ENCODE results near the gene SERPINB2.
"Not testable (repeated sequence)": the region's sequence is repeated elsewhere in the genome, so short reads cannot be mapped to it uniquely, and the experiment has no call there.

SERPINB2 gene

DNA sequence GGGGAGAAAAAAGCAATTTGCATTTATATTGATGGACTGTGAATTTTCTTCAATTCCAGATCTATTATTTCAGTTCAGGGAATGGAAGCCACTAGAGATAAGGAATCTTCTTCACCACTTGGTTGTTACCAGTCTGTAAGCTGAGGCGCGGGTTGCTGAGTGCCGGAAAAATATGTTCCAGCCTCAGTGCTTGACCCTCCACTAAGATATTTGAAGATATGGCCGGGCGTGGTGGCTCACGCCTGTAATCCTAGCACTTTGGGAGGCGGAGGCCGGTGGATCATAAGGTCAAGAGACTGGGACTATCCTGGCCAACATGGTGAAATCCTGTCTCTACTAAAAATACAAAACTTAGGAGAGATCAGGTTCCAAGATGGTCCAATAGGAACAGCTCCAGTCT lies 52.5 kb downstream of the SERPINB2 start:
- TF ChIP-seq, protein P1, sequence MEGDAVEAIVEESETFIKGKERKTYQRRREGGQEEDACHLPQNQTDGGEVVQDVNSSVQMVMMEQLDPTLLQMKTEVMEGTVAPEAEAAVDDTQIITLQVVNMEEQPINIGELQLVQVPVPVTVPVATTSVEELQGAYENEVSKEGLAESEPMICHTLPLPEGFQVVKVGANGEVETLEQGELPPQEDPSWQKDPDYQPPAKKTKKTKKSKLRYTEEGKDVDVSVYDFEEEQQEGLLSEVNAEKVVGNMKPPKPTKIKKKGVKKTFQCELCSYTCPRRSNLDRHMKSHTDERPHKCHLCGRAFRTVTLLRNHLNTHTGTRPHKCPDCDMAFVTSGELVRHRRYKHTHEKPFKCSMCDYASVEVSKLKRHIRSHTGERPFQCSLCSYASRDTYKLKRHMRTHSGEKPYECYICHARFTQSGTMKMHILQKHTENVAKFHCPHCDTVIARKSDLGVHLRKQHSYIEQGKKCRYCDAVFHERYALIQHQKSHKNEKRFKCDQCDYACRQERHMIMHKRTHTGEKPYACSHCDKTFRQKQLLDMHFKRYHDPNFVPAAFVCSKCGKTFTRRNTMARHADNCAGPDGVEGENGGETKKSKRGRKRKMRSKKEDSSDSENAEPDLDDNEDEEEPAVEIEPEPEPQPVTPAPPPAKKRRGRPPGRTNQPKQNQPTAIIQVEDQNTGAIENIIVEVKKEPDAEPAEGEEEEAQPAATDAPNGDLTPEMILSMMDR (IDR thresholded peaks at IDR 0.05; ENCODE audit: low read depth, low read length, missing control alignments): no peak
- H3K4me3 ChIP-seq (ENCODE audit: low read depth, low read length): no peak overlapping the region
- DNase-seq (ENCODE audit: low read depth): no peak
- in situ Hi-C loops (cut with HindIII; ENCODE audit: low sequenced_read_pairs): no loop called here

DNA sequence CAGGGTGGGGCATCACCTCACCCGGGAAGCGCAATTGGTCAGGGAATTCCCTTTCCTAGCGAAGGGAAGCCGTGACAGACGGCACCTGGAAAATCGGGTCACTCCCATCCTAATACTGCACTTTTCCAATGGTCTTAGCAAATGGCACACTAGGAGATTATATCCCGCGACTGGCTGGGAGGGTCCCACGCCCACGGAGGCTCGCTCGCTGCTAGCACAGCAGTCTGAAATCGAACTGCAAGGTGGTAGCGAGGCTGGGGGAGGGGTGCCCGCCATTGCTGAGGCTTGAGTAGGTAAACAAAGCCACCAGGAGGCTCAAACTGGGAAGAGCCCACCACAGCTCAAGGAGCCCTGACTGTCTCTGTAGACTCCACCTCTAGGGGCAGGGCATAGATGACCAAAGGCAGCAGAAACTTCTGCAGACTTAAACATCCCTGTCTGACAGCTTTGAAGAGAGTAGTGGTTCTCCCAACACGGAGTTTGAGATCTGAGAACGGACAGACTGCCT lies 53.1 kb downstream of the SERPINB2 start:
- H3K4me3 ChIP-seq (ENCODE audit: low read depth, low read length); in situ Hi-C loops (cut with HindIII; ENCODE audit: low sequenced_read_pairs); DNase-seq (ENCODE audit: low read depth): not testable (repeated sequence)

DNA sequence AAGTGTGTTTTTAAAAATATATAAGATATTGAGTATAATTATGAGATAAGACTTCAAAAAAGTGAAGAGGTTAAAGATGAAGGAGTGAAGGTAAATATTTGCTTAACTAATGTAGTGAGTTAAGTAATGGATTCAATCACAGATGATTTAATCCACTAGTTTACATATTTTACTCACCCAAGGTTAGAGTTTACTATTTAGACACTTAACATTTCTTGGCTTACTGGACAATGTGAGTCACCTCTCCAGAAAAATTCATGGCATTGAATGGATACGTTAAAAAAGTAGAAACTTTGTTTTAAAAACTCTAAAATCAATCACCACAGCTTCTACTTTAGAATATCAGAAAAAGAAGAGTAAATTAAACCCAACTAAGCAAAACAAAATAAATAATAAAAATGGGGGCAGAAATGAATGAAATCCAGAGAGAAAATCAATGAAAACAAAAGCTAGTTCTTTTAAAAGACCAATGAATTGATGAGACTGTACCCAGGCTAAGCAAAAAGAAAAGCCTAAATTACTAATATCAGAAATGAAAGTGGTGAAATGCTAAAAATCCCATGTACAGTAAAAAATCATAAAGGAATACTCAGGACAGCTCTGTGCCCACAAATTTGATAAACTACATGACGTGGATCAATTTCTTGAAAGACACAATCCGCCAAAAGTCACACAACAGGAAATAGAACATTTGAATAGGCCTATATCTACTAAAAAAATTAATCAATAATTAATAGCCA lies 59.7 kb downstream of the SERPINB2 start:
- DNase-seq (ENCODE audit: low read depth): no peak
- no peak overlapping the region for H3K4me3 ChIP-seq (ENCODE audit: low read depth, low read length)
- TF ChIP-seq, protein P1 (IDR thresholded peaks at IDR 0.05; ENCODE audit: low read depth, low read length, missing control alignments): no peak
- in situ Hi-C loops (cut with HindIII; ENCODE audit: low sequenced_read_pairs): no loop called here

DNA sequence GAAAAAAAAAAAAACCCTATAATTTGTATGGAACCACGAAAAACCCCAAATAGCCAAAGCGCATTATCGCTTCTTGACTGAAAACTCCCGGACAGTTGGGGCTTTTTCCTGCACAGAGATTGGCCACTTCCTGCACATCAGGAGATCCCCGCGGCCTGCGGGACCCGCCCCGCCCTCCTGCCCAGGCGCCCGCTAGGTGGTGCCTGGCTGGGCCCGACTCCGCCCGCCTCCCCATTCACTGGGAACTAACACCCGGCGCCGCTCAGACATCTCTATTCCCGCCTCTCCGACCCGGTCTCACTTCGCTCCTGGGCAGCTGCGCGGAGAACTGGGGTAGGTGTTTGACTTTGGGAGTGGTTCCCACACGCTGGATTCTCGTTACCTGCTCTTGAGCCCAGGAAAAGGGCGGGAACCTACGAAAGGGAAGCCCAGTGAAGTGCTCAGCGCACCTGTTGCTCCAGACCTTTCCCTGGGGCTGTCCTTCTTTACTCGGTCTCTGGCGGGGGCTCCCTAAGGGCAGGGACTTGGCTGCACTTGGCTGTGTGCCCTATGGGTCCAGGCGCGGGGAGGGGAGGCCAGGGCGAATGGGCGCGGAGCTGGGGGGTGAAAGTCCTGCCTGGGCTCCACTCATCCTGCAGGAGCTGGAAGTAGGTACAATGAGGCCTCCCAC lies 61.7 kb downstream of the SERPINB2 start, which contains the start of gene HMSD:
HMSD (plus strand) TSS at position 234 of the 670 bp plus-strand sequence. CDS start 4,155 bp downstream, outside the sequence.
- TF ChIP-seq, protein P1 (IDR thresholded peaks at IDR 0.05; ENCODE audit: low read depth, low read length, missing control alignments): peak; percentile 59
- H3K4me3 ChIP-seq (ENCODE audit: low read depth, low read length): peak within 1 kb of the TSS; percentile 45
- DNase-seq (ENCODE audit: low read depth): no peak
- in situ Hi-C loops (cut with HindIII; ENCODE audit: low sequenced_read_pairs): no loop called here

DNA sequence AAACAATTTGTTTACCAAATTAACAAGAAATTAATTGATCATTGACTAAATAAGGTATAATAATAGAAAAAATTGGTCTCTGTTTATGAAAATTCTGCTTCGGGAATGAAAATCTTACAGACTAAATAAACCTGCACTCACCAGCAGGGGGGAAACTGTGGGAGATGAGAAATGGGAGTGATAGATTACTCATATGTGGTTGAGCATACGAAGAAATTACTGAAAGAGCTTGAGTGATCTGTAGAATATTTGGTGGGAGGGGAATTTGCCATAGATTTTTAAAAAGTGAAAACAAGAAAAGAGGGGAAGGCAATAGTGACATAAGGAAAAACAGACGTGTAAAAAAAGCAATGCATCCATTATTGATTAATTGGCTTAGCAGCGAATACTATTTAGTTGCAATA lies 63.8 kb downstream of the SERPINB2 start:
- no peak overlapping the region for H3K4me3 ChIP-seq (ENCODE audit: low read depth, low read length)
- in situ Hi-C loops (cut with HindIII; ENCODE audit: low sequenced_read_pairs): no loop called here
- TF ChIP-seq, protein P1 (IDR thresholded peaks at IDR 0.05; ENCODE audit: low read depth, low read length, missing control alignments): peak; percentile 42
- DNase-seq (ENCODE audit: low read depth): peak; percentile 29

Measured in astrocyte of the cerebellum (primary cell).